B cell (primary cell): ENCODE data around the gene TNFSF8. TPM values are rescaled to one million over a fixed set of nuclear protein-coding genes. Genes with fewer than 3 reads are reported as not detected.

Experiments used
- ATAC-seq: fragments of 200-7000 bp; cut with Tn5 transposase; one replicate; pipeline ENCODE4 v1.10.0; 2021; ENCODE audit warnings: low read depth, mild to moderate bottlenecking, moderate number of reproducible peaks, moderate library complexity
- CTCF ChIA-PET: fragments of 350-600 bp; sonication (Branson Sonifier 250); formaldehyde crosslinking; loops from one replicate; lab custom pipeline; 2021; ENCODE audit warnings: antibody characterized with exemption, inconsistent platforms; lab: Charles Lee
- POLR2A ChIA-PET: fragments of 350-600 bp; sonication (Branson Sonifier 250); formaldehyde crosslinking; loops from one replicate; lab custom pipeline; 2021; ENCODE audit warnings: antibody characterized with exemption; lab: Charles Lee
- DNase-seq: peaks from one replicate; pipeline ENCODE4 v3.0.0; 2013
- H2AFZ ChIP-seq: 2 replicates; pipeline ENCODE4 v1.6.1; 2012; ENCODE audit warnings: mild to moderate bottlenecking, low read depth, low read length; ENCODE audit not compliant: insufficient read depth, poor library complexity, severe bottlenecking
- H3K27ac ChIP-seq, 2 donors: 1 replicate in 1 of 2; 2 replicates in 1 of 2; pipeline ENCODE4 v1.5.1; 2012 to 2013; ENCODE audit warnings: low read length in 2 of 2, mild to moderate bottlenecking in 2 of 2, moderate library complexity in 1 of 2
- H3K27me3 ChIP-seq, 4 experiments: fragments of 200-600 bp in 1 of 4; sonication (generic) in 1 of 4; replicated peaks in 1 of 4; 1 replicate in 2 of 4; 2 replicates in 2 of 4; pipeline versions ENCODE4 v1.6.1 to v1.7.0; 2013 to 2016; ENCODE audit warnings: low read length in 3 of 4, mild to moderate bottlenecking in 2 of 4, mixed read lengths in 1 of 4, moderate library complexity in 1 of 4; ENCODE audit not compliant: insufficient read depth in 4 of 4, control insufficient read depth in 3 of 4; ENCODE audit errors: control extremely low read depth in 1 of 4
- H3K36me3 ChIP-seq, 2 experiments: replicated peaks in 1 of 2; 1 replicate in 1 of 2; 2 replicates in 1 of 2; pipeline versions ENCODE4 v1.6.1 to v1.7.1; 2013; ENCODE audit warnings: low read length in 1 of 2; ENCODE audit not compliant: insufficient read depth in 2 of 2, control insufficient read depth in 1 of 2; ENCODE audit errors: control extremely low read depth in 1 of 2, extremely low read depth in 1 of 2
- H3K4me1 ChIP-seq, 2 donors: fragments of 200-600 bp in 1 of 2; sonication (generic) in 1 of 2; 1 replicate in 1 of 2; 2 replicates in 1 of 2; pipeline versions ENCODE4 v1.5.1 to v1.6.1; 2013 to 2017; ENCODE audit warnings: low read length in 2 of 2; ENCODE audit not compliant: control insufficient read depth in 2 of 2, insufficient read depth in 2 of 2
- H3K4me2 ChIP-seq: replicated peaks from 2 replicates; pipeline ENCODE3; 2012; ENCODE audit warnings: mild to moderate bottlenecking, low read depth, low read length; ENCODE audit not compliant: poor library complexity, severe bottlenecking
- H3K4me3 ChIP-seq, 5 experiments: fragments of 200-600 bp in 1 of 5; sonication (generic) in 1 of 5; 1 replicate in 3 of 5; 2 replicates in 2 of 5; pipeline versions ENCODE4 v1.5.1 to v1.7.0; 2011 to 2016; ENCODE audit warnings: low read length in 4 of 5, mild to moderate bottlenecking in 4 of 5, low read depth in 2 of 5, control low read depth in 1 of 5, moderate library complexity in 1 of 5; ENCODE audit not compliant: insufficient read depth in 1 of 5; ENCODE audit errors: control extremely low read depth in 1 of 5, extremely low read depth in 1 of 5
- H3K79me2 ChIP-seq: fragments of 200-600 bp; sonication (generic); one replicate; pipeline ENCODE4 v1.6.0; 2016; ENCODE audit warnings: low read length; ENCODE audit not compliant: control insufficient read depth, insufficient read depth
- H3K9ac ChIP-seq: fragments of 200-600 bp; sonication (generic); 2 replicates; pipeline ENCODE4 v1.6.1; 2017; ENCODE audit warnings: mild to moderate bottlenecking, low read length, moderate library complexity
- H3K9me3 ChIP-seq, 3 donors: one replicate each; pipeline versions ENCODE4 v1.6.1 to v1.7.1; 2013; ENCODE audit warnings: low read length in 2 of 3; ENCODE audit not compliant: control insufficient read depth in 2 of 3, insufficient read depth in 1 of 3; ENCODE audit errors: control extremely low read depth in 1 of 3
- H4K20me1 ChIP-seq: 2 replicates; pipeline ENCODE4 v1.6.0; 2012; ENCODE audit warnings: mild to moderate bottlenecking, low read length; ENCODE audit not compliant: insufficient read depth, control insufficient read depth, poor library complexity, severe bottlenecking
- H3K27ac Mint-ChIP-seq: one replicate; pipeline ENCODE4 v1.8.0; 2021; ENCODE audit warnings: mixed read lengths
- H3K27me3 Mint-ChIP-seq: one replicate; pipeline ENCODE4 v1.8.0; 2021; ENCODE audit warnings: mixed read lengths
- H3K4me1 Mint-ChIP-seq: one replicate; pipeline ENCODE4 v1.8.0; 2021; ENCODE audit warnings: mixed read lengths
- H3K4me3 Mint-ChIP-seq: one replicate; pipeline ENCODE4 v1.8.0; 2021; ENCODE audit warnings: mixed read lengths
- H3K9me3 Mint-ChIP-seq: one replicate; pipeline ENCODE4 v1.8.0; 2022; ENCODE audit warnings: mixed read lengths; ENCODE audit not compliant: insufficient read depth
- CTCF ChIP-seq: fragments of 200-600 bp; IDR thresholded peaks from one replicate; pipeline ENCODE4 v1.8.0; 2022; ENCODE audit warnings: antibody characterized with exemption, mild to moderate bottlenecking
- EZH2 ChIP-seq: IDR thresholded peaks from 2 replicates; pipeline ENCODE4 v1.6.1; 2012; ENCODE audit warnings: borderline replicate concordance, low read depth, mild to moderate bottlenecking, moderate library complexity, low read length; ENCODE audit not compliant: insufficient read depth, poor library complexity, severe bottlenecking
- WGBS: methylation state at CpG from one replicate; pipeline ENCODE4 v1.1.5; 2013; ENCODE audit warnings: missing lambda C conversion rate; ENCODE audit not compliant: insufficient coverage; 5-methylcytosine and 5-hydroxymethylcytosine counted together
- intact Hi-C: fragments of 100-400 bp; cut with micrococcal nuclease; formaldehyde crosslinking; loops from one replicate; pipeline ENCODE4 v1.10.0; 2022
- polyA plus RNA-seq: library from polyadenylated mRNA; depleted of rRNA; stranded (reverse); fragments of >200 nt; gene quantifications from 2 replicates; pipeline ENCODE4 v1.2.3, GENCODE V29; 2012
- total RNA-seq, 2 donors: library from RNA; stranded (reverse); fragments of 120-200 nt in 1 of 2; gene quantifications; 1 replicate in 1 of 2; 2 replicates in 1 of 2; pipeline versions ENCODE4 v1.2.3 to v1.2.4, GENCODE V29; 2013 to 2022

TNFSF8 gene
- total and polyA plus RNA-seq, 2 donors (not counting 1 experiment from before 2014, with no cell fraction given), result 1.6 to 2.6 TPM

GRCh38 chr9:114856942-114857315 is 73.5 kb downstream of the TNFSF8 start:
- no peak for TF ChIP-seq CTCF
- no peak for TF ChIP-seq EZH2
- no CpG with 5 or more reads among the region's 2 CpGs for WGBS
- Histone ChIP-seq H3K27ac (no peak overlapping the region), H4K20me1 (no peaks in the 10 kb centered on the region), H3K27me3 (peaks cover 0 to 2% (median 0%) of the 10 kb centered on the region in 4 experiments), H3K9me3 (peaks cover 0 to 1% (median 0%) of the 10 kb centered on the region in 3 donors), H3K4me1 (peaks cover under 1 to 1% of the 10 kb centered on the region in 2 donors), H3K79me2 (no peaks in the 10 kb centered on the region), H3K4me2 (no peak overlapping the region), H3K9ac (no peak overlapping the region), H3K36me3 (no peaks in the 10 kb centered on the region), H3K4me3 (no peak overlapping the region), H2AFZ (no peak overlapping the region)
- H3K4me1 Mint-ChIP-seq, result peaks cover 5% of the 10 kb centered on the region
- DNase-seq (no peak), ATAC-seq (no peak)
- H3K27ac Mint-ChIP-seq, result no peak overlapping the region
- ChIA-PET CTCF (no interaction called here), POLR2A (no interaction called here)
- H3K4me3 Mint-ChIP-seq, result no peak overlapping the region
- no peaks in the 10 kb centered on the region for H3K9me3 Mint-ChIP-seq
- intact Hi-C loops, result no loop called here
- peaks cover 5% of the 10 kb centered on the region for H3K27me3 Mint-ChIP-seq

- Histone ChIP-seq H2AFZ (no peak overlapping the region), H3K9me3 (peaks cover 0 to 1% (median 0%) of the 10 kb centered on the region in 3 donors), H3K27me3 (peaks cover 0 to 2% (median 0%) of the 10 kb centered on the region in 4 experiments), H3K4me2 (no peak overlapping the region), H4K20me1 (no peaks in the 10 kb centered on the region), H3K36me3 (no peaks in the 10 kb centered on the region), H3K4me3 (no peak overlapping the region), H3K27ac (no peak overlapping the region), H3K4me1 (no peaks in the 10 kb centered on the region), H3K79me2 (no peaks in the 10 kb centered on the region), H3K9ac (no peak overlapping the region)
- Mint-ChIP-seq H3K4me1 (peaks cover 3% of the 10 kb centered on the region), H3K9me3 (no peaks in the 10 kb centered on the region), H3K27ac (no peak overlapping the region), H3K4me3 (no peak overlapping the region), H3K27me3 (peaks cover 6% of the 10 kb centered on the region)
- ChIA-PET CTCF (no interaction called here), POLR2A (no interaction called here)
- intact Hi-C loops, result no loop called here
- TF ChIP-seq CTCF (no peak), EZH2 (no peak)
- DNase-seq, result no peak
- 94% methylated on average over 3 of the region's 4 CpGs for WGBS
- ATAC-seq, result no peak
Measured at GRCh38 chr9:114856215-114856941, 74.0 kb downstream of the TNFSF8 start.
